K562 (cell line): ENCODE data around the gene UBL3. TPM values are rescaled to one million over a fixed set of nuclear protein-coding genes. Genes with fewer than 3 reads are reported as not detected.

Experiments
- ATAC-seq: fragments of 200-7000 bp; cut with Tn5 transposase; 3 replicates; pipeline ENCODE4 v1.9.1; 2020; ENCODE audit warnings: moderate library complexity
- BruUV-seq: library from RNA; stranded (reverse); fragments of 400-500 nt; replicated peaks from 2 replicates; lab custom pipeline; 2021; lab: Mats Ljungman, UMichigan
- CTCF ChIA-PET: fragments of 300-600 bp; formaldehyde crosslinking; extraction: SDS; loops from one replicate; lab custom pipeline; 2021; ENCODE audit warnings: low intra/inter-chr PET ratio; lab: Yijun Ruan, JAX
- POLR2A ChIA-PET: fragments of 300-600, 350-650 bp; sonication (Branson Sonifier 250); formaldehyde crosslinking; extraction: SDS; loops from one replicate; lab custom pipeline; 2021; ENCODE audit warnings: antibody characterized with exemption, inconsistent platforms; lab: Yijun Ruan, JAX
- DNase-seq, 4 experiments: peaks; one replicate each; pipeline versions ENCODE4 v3.0.0 to v3.0.0-alpha.2; 2011 to 2018; ENCODE audit warnings: low spot score in 3 of 4, mixed read lengths in 3 of 4; ENCODE audit errors: extremely low read depth in 1 of 4
- FAIRE-seq: peaks from 2 replicates; lab custom pipeline; 2011; peaks lifted over from hg19 to GRCh38; lab: Jason Lieb, UNC
- H2AFZ ChIP-seq: 2 replicates; pipeline ENCODE4 v1.6.0; 2011; ENCODE audit warnings: low read depth, low read length, control low read depth, inconsistent platforms
- H3K27ac ChIP-seq: fragments of 200-600 bp; 3 replicates; pipeline ENCODE4 v1.8.0; 2011; ENCODE audit warnings: low read depth, mild to moderate bottlenecking, control low read depth, inconsistent platforms, low read length, moderate library complexity, mixed read lengths; ENCODE audit errors: extremely low read depth
- H3K27me3 ChIP-seq, 2 experiments: fragments of 300-600 bp in 1 of 2; 2 replicates in 1 of 2; 3 replicates in 1 of 2; pipeline versions ENCODE4 v1.6.0 to v1.8.0; 2011; ENCODE audit warnings: inconsistent platforms in 2 of 2, low read length in 2 of 2, mild to moderate bottlenecking in 1 of 2, mixed read lengths in 1 of 2, moderate library complexity in 1 of 2; ENCODE audit not compliant: control insufficient read depth in 2 of 2, insufficient read depth in 2 of 2
- H3K36me3 ChIP-seq: fragments of 300-600 bp; 3 replicates; pipeline ENCODE4 v1.8.0; 2011; ENCODE audit warnings: mild to moderate bottlenecking, low read length, inconsistent platforms; ENCODE audit not compliant: control insufficient read depth, insufficient read depth
- H3K4me1 ChIP-seq, 2 experiments: fragments of 200-600 bp in 1 of 2; replicated peaks in 1 of 2; 2 replicates in 1 of 2; 3 replicates in 1 of 2; pipeline versions ENCODE4 v1.5.1 to v1.8.0; 2011; ENCODE audit warnings: inconsistent platforms in 2 of 2, low read length in 2 of 2, mild to moderate bottlenecking in 1 of 2, mixed read lengths in 1 of 2, moderate library complexity in 1 of 2; ENCODE audit not compliant: control insufficient read depth in 2 of 2, insufficient read depth in 2 of 2
- H3K4me2 ChIP-seq: 2 replicates; pipeline ENCODE4 v1.6.1; 2011; ENCODE audit warnings: low read length, control low read depth, inconsistent platforms, mixed read lengths; ENCODE audit not compliant: insufficient read depth
- H3K4me3 ChIP-seq: fragments of 200-600 bp; sonication (generic), shearing (Covaris generic); 2 replicates; pipeline ENCODE4 v1.5.1; 2016; ENCODE audit warnings: control low read depth, inconsistent platforms
- H3K79me2 ChIP-seq: fragments of 200-600 bp; 3 replicates; pipeline ENCODE4 v1.8.0; 2011; ENCODE audit warnings: low read length, inconsistent platforms; ENCODE audit not compliant: control insufficient read depth, insufficient read depth
- H3K9ac ChIP-seq, 2 experiments: 2 replicates each; pipeline versions ENCODE4 v1.6.0 to v1.6.1; 2011; ENCODE audit warnings: low read depth in 2 of 2, low read length in 2 of 2, control low read depth in 1 of 2, inconsistent platforms in 1 of 2, mild to moderate bottlenecking in 1 of 2, mixed read lengths in 1 of 2; ENCODE audit not compliant: insufficient read depth in 1 of 2
- H3K9me1 ChIP-seq: one replicate; pipeline ENCODE4 v1.6.0; 2011; ENCODE audit warnings: inconsistent platforms, mild to moderate bottlenecking, low read length, moderate library complexity; ENCODE audit not compliant: control insufficient read depth, insufficient read depth
- H3K9me3 ChIP-seq: replicated peaks from 2 replicates; pipeline ENCODE4 v1.5.1; 2011; ENCODE audit warnings: low read depth, low read length, inconsistent platforms; ENCODE audit not compliant: control insufficient read depth, insufficient read depth
- H4K20me1 ChIP-seq: replicated peaks from 2 replicates; pipeline ENCODE4 v1.6.1; 2011; ENCODE audit warnings: low read length, inconsistent platforms, mixed read lengths; ENCODE audit not compliant: control insufficient read depth, insufficient read depth
- EGR1 ChIP-seq: fragments of 450-650 bp; conservative IDR thresholded peaks from 2 replicates; pipeline ENCODE4 v1.6.1; 2017; ENCODE audit warnings: mild to moderate bottlenecking
- GATAD2A ChIP-seq: fragments of 450-650 bp; IDR thresholded peaks from 2 replicates; pipeline ENCODE4 v1.6.1; 2017
- HMG20A ChIP-seq: fragments of 450-650 bp; formaldehyde crosslinking; conservative IDR thresholded peaks from 2 replicates; pipeline ENCODE4 v1.4.0; 2020; ENCODE audit warnings: mild to moderate bottlenecking, mixed read lengths
- HNRNPK ChIP-seq: fragments of 200-400 bp; formaldehyde crosslinking; IDR thresholded peaks from one replicate; pipeline ENCODE4 v1.6.1; 2018; ENCODE audit warnings: mild to moderate bottlenecking, low read depth, low read length; ENCODE audit not compliant: poor library complexity, severe bottlenecking
- HSF4 ChIP-seq: fragments of 250-450 bp; sonication (Bioruptor Pico); IDR thresholded peaks from 2 replicates; pipeline ENCODE4 v2.1.2; 2022; ENCODE audit warnings: mild to moderate bottlenecking, moderate library complexity, borderline replicate concordance
- SIN3A ChIP-seq, 2 experiments: fragments of 150-350 bp in 1 of 2; IDR thresholded peaks; 2 replicates each; pipeline ENCODE4 v1.6.1; 2011 to 2016; ENCODE audit warnings: borderline replicate concordance in 2 of 2, low read depth in 2 of 2, low read length in 2 of 2, mild to moderate bottlenecking in 2 of 2, moderate library complexity in 2 of 2; ENCODE audit not compliant: control insufficient read depth in 1 of 2
- SOX6 ChIP-seq: fragments of 450-650 bp; IDR thresholded peaks from 2 replicates; pipeline ENCODE4 v1.6.1; 2014; ENCODE audit warnings: mild to moderate bottlenecking
- WGBS: fragments of 100-300 bp; shearing (Covaris generic); methylation state at CpG from one replicate; pipeline ENCODE4 v1.1.6; 2016; ENCODE audit warnings: low coverage, mixed read lengths; ENCODE audit not compliant: insufficient coverage; ENCODE audit errors: missing lambda C conversion rate; 5-methylcytosine and 5-hydroxymethylcytosine counted together
- in situ Hi-C: fragments of 300-500 bp; cut with MboI; formaldehyde crosslinking; loops from 4 replicates; pipeline ENCODE4 v1.15.0; 2018; ENCODE audit warnings: inconsistent platforms, mixed read lengths
- intact Hi-C: fragments of 100-400 bp; cut with micrococcal nuclease; formaldehyde crosslinking; loops from 2 replicates; pipeline ENCODE4 v1.14.2; 2022
- polyA plus RNA-seq, 8 experiments: library from polyadenylated mRNA; depleted of rRNA in 4 of 8; stranded (reverse) in 5 of 8; unstranded in 3 of 8; fragments of >200 nt; fragmentation: Nextera tagmentation in 2 of 8; fragmentation: Illumina TruSeq in 1 of 8; extraction: Ambion mirVana in 2 of 8; extraction: Trizol in 1 of 8; gene quantifications; 2 replicates each; pipeline versions ENCODE4 v1.2.1 to v1.2.3, GENCODE V29; 2011 to 2014; ENCODE audit warnings: inconsistent platforms in 1 of 8, missing spikeins in 1 of 8
- total RNA-seq, 7 experiments: library from RNA; depleted of rRNA in 6 of 7; stranded (reverse); fragments of >200 nt in 6 of 7; fragmentation: Illumina TruSeq in 2 of 7; extraction: Trizol in 2 of 7; gene quantifications; 2 replicates each; pipeline versions ENCODE4 v1.2.1 to v1.2.3, GENCODE V29; 2011 to 2021; ENCODE audit warnings: low replicate concordance in 1 of 7
- TF ChIP-seq, protein P1 (sequence below): fragments of 250-450 bp; sonication (Bioruptor Pico); IDR thresholded peaks from 2 replicates; pipeline ENCODE4 v1.4.0; 2020
- TF ChIP-seq, protein P2 (sequence below), 2 experiments: fragments of 450-650 bp; IDR thresholded peaks; 2 replicates each; pipeline ENCODE4 v1.6.1; 2016; ENCODE audit warnings: mild to moderate bottlenecking in 2 of 2, borderline replicate concordance in 1 of 2, low read depth in 1 of 2, moderate library complexity in 1 of 2

UBL3 gene
- total and polyA plus RNA-seq, 9 of the 15 experiments (the other 6 are each of a cell fraction or from before 2014, with no cell fraction given), result 0.64 to 2.4 (median 1.8) TPM

DNA sequence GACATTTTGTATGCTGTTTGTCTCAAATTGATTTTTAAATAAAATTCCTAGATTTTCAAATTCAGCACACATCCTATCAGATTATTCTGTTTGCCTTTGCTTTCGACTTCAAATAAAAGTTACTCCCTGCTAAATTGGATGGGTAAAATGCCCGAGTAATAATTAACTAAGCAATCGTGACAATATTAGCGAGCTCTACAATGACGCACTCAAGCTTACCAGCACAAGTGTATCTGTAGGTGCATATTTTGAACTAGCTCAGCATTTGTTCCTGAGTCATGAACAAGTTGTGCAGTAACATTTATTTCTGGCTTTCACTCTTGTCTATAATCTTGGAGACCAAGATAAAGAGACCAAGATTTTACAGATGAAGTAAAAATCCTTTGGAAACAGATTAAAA, 113.4 kb downstream of the UBL3 start:
- ChIA-PET POLR2A (no interaction called here), CTCF (no interaction called here)
- H3K9me1 ChIP-seq, result no peaks in the 10 kb centered on the region
- in situ Hi-C loops (no loop called here), intact Hi-C loops (no loop called here)
- peaks cover 6 to 14% of the 10 kb centered on the region in 2 experiments for H3K27me3 ChIP-seq
- ATAC-seq (no peak), FAIRE-seq (no peak), DNase-seq (no peak)
- no peaks in the 10 kb centered on the region for H3K79me2 ChIP-seq
- no peaks in the 10 kb centered on the region for H4K20me1 ChIP-seq
- no peaks in the 10 kb centered on the region for H3K4me1 ChIP-seq
- WGBS, result 1% methylated on average over 5 of the region's 5 CpGs
- no peak overlapping the region for H3K9ac ChIP-seq
- no peak overlapping the region for H3K27ac ChIP-seq
- H3K9me3 ChIP-seq, result no peaks in the 10 kb centered on the region
- no peak overlapping the region for H2AFZ ChIP-seq
- H3K36me3 ChIP-seq, result no peaks in the 10 kb centered on the region
- no peak overlapping the region for H3K4me3 ChIP-seq
- no peak overlapping the region for H3K4me2 ChIP-seq
- no TSS peak for BruUV-seq
- TF ChIP-seq, protein P1, sequence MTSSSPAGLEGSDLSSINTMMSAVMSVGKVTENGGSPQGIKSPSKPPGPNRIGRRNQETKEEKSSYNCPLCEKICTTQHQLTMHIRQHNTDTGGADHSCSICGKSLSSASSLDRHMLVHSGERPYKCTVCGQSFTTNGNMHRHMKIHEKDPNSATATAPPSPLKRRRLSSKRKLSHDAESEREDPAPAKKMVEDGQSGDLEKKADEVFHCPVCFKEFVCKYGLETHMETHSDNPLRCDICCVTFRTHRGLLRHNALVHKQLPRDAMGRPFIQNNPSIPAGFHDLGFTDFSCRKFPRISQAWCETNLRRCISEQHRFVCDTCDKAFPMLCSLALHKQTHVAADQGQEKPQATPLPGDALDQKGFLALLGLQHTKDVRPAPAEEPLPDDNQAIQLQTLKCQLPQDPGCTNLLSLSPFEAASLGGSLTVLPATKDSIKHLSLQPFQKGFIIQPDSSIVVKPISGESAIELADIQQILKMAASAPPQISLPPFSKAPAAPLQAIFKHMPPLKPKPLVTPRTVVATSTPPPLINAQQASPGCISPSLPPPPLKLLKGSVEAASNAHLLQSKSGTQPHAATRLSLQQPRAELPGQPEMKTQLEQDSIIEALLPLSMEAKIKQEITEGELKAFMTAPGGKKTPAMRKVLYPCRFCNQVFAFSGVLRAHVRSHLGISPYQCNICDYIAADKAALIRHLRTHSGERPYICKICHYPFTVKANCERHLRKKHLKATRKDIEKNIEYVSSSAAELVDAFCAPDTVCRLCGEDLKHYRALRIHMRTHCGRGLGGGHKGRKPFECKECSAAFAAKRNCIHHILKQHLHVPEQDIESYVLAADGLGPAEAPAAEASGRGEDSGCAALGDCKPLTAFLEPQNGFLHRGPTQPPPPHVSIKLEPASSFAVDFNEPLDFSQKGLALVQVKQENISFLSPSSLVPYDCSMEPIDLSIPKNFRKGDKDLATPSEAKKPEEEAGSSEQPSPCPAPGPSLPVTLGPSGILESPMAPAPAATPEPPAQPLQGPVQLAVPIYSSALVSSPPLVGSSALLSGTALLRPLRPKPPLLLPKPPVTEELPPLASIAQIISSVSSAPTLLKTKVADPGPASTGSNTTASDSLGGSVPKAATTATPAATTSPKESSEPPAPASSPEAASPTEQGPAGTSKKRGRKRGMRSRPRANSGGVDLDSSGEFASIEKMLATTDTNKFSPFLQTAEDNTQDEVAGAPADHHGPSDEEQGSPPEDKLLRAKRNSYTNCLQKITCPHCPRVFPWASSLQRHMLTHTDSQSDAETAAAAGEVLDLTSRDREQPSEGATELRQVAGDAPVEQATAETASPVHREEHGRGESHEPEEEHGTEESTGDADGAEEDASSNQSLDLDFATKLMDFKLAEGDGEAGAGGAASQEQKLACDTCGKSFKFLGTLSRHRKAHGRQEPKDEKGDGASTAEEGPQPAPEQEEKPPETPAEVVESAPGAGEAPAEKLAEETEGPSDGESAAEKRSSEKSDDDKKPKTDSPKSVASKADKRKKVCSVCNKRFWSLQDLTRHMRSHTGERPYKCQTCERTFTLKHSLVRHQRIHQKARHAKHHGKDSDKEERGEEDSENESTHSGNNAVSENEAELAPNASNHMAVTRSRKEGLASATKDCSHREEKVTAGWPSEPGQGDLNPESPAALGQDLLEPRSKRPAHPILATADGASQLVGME, result no peak
- TF ChIP-seq, protein P2, sequence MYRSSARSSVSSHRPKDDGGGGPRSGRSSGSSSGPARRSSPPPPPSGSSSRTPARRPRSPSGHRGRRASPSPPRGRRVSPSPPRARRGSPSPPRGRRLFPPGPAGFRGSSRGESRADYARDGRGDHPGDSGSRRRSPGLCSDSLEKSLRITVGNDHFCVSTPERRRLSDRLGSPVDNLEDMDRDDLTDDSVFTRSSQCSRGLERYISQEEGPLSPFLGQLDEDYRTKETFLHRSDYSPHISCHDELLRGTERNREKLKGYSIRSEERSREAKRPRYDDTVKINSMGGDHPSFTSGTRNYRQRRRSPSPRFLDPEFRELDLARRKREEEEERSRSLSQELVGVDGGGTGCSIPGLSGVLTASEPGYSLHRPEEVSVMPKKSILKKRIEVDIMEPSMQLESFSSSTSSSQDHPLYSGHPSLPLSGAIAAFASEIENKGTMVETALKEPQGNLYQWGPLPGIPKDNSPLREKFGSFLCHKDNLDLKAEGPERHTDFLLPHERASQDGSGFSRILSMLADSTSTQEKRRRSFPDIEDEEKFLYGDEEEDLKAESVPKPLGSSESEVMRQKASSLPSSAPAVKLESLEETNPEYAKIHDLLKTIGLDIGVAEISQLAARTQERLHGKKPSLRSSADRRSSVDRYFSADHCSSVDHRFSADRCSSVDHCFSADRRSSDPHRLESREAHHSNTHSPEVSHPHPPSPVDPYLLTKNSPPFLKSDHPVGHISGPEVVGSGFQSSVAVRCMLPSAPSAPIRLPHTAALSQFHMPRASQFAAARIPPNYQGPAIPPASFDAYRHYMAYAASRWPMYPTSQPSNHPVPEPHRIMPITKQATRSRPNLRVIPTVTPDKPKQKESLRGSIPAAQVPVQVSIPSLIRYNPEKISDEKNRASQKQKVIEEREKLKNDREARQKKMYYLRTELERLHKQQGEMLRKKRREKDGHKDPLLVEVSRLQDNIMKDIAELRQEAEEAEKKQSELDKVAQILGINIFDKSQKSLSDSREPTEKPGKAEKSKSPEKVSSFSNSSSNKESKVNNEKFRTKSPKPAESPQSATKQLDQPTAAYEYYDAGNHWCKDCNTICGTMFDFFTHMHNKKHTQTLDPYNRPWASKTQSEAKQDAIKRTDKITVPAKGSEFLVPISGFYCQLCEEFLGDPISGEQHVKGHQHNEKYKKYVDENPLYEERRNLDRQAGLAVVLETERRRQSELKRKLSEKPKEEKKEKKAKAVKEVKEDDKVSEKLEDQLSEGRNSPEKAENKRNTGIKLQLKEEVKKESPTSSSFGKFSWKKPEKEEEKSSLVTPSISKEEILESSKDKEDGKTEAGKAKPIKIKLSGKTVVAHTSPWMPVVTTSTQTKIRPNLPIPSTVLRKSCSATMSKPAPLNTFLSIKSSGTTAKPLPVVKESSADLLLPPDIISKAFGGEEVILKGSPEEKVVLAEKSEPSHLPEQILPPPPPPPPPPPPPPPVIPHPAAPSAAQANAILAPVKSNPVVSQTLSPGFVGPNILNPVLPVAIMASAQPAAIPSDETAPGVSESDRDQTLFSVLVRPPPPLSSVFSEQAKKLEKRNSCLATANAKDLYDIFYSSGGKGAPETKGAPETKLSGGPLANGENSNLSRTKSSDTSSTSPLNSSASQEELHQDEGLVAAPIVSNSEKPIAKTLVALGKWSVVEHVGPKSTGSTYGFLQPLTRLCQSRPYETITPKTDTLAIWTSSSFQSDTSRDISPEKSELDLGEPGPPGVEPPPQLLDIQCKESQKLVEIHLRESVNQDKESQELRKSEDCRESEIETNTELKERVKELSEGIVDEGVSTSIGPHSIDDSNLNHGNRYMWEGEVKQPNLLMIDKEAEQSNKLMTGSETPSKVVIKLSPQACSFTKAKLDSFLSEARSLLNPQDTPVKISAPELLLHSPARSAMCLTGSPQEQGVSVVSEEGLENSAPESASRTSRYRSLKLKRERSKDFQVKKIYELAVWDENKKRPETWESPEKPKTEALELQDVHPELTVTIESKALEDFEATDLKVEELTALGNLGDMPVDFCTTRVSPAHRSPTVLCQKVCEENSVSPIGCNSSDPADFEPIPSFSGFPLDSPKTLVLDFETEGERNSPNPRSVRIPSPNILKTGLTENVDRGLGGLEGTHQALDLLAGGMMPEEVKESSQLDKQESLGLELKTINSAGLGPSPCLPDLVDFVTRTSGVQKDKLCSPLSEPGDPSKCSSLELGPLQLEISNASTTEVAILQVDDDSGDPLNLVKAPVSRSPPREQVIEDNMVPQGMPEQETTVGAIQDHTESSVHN (IDR thresholded peaks at IDR 0.05; ENCODE audit: borderline replicate concordance in 1 of 2, low read depth in 1 of 2), result no peak
- TF ChIP-seq SIN3A (IDR thresholded peaks at IDR 0.05; ENCODE audit: borderline replicate concordance in 2 of 2, control insufficient read depth in 1 of 2, low read depth in 2 of 2, low read length in 2 of 2) (no peak), GATAD2A (no peak), HMG20A (CRISPR knock-in tag) (no peak), HNRNPK (no peak), SOX6 (no peak), EGR1 (no peak), HSF4 (CRISPR knock-in tag) (no peak)
